Left ventricle myocardium inferior (tissue), 1 donor: Measurements from ENCODE around the gene IL2RA. TPM values are rescaled to one million over a fixed set of nuclear protein-coding genes. Genes with fewer than 3 reads are reported as not detected.
A peak's percentile ranks its signal among the peaks of the same experiment; 100 is the strongest.

Experiments used
- DNase-seq: peaks from one replicate; pipeline ENCODE4 v3.0.0-alpha.2; 2020
- H3K27ac ChIP-seq: fragments of 200-600 bp; replicated peaks from 2 replicates; pipeline ENCODE4 v1.8.0; 2021
- H3K27me3 ChIP-seq: fragments of 200-600 bp; 2 replicates; pipeline ENCODE4 v1.8.0; 2021; ENCODE audit warnings: low read depth
- H3K36me3 ChIP-seq: fragments of 200-600 bp; 2 replicates; pipeline ENCODE4 v1.8.0; 2021
- H3K4me1 ChIP-seq: fragments of 200-600 bp; 2 replicates; pipeline ENCODE4 v1.8.0; 2021
- H3K4me3 ChIP-seq: fragments of 200-600 bp; 2 replicates; pipeline ENCODE4 v1.8.0; 2021; ENCODE audit warnings: mild to moderate bottlenecking, moderate library complexity
- H3K9me3 ChIP-seq: fragments of 200-600 bp; replicated peaks from 2 replicates; pipeline ENCODE4 v1.8.0; 2021
- CTCF ChIP-seq: fragments of 200-600 bp; IDR thresholded peaks from 2 replicates; pipeline ENCODE4 v1.8.0; 2021; ENCODE audit warnings: antibody characterized with exemption, mild to moderate bottlenecking, borderline replicate concordance
- intact Hi-C: fragments of 100-400 bp; cut with micrococcal nuclease; formaldehyde crosslinking; loops from one replicate; pipeline ENCODE4 v1.11.0; 2022
- total RNA-seq: library from RNA; stranded (reverse); fragmentation: NEBNext Ultra II Directional; extraction: Animal tissue kit (Norgen Biotek cat#: 25700); gene quantifications from one replicate; pipeline ENCODE4 v1.2.1, GENCODE V29; 2021
- donor health status: DM: no; HTN: yes; CAD: no; lungs with severe emphysema.

The IL2RA gene
- total RNA-seq, 1 donor from 2014 or later, result 2.3 TPM

GRCh38 chr10:6033954-6034353 is 28.2 kb downstream of the IL2RA start:
- H3K9me3 ChIP-seq, result peaks cover 19% of the 10 kb centered on the region
- peaks cover 13% of the 10 kb centered on the region for H3K4me1 ChIP-seq
- H3K27ac ChIP-seq, result peak overlapping the region; percentile 45
- no peak for DNase-seq
- intact Hi-C loops, result no loop called here
- H3K4me3 ChIP-seq, result no peak overlapping the region
- no peak for TF ChIP-seq CTCF
- no peaks in the 10 kb centered on the region for H3K27me3 ChIP-seq
- H3K36me3 ChIP-seq, result no peaks in the 10 kb centered on the region

GRCh38 chr10:6030940-6031339 is 31.2 kb downstream of the IL2RA start:
- Histone ChIP-seq H3K4me3 (no peak overlapping the region), H3K27me3 (no peaks in the 10 kb centered on the region), H3K27ac (no peak overlapping the region), H3K9me3 (peaks cover 18% of the 10 kb centered on the region), H3K36me3 (no peaks in the 10 kb centered on the region), H3K4me1 (peaks cover 13% of the 10 kb centered on the region)
- intact Hi-C loops, result no loop called here
- no peak for DNase-seq
- no peak for TF ChIP-seq CTCF

GRCh38 chr10:6030217-6030616 is 31.9 kb downstream of the IL2RA start:
- intact Hi-C loops, result no loop called here
- no peak for DNase-seq
- H3K27ac ChIP-seq, result no peak overlapping the region
- H3K36me3 ChIP-seq, result no peaks in the 10 kb centered on the region
- H3K27me3 ChIP-seq, result no peaks in the 10 kb centered on the region
- H3K9me3 ChIP-seq, result peaks cover 18% of the 10 kb centered on the region
- no peak for TF ChIP-seq CTCF
- H3K4me1 ChIP-seq, result peaks cover 13% of the 10 kb centered on the region
- H3K4me3 ChIP-seq, result no peak overlapping the region

GRCh38 chr10:6027929-6028328 is 34.2 kb downstream of the IL2RA start:
- DNase-seq, result no peak

GRCh38 chr10:6025683-6026255 is 36.4 kb downstream of the IL2RA start:
- no peak for TF ChIP-seq CTCF
- Histone ChIP-seq H3K27ac (no peak overlapping the region), H3K4me3 (no peak overlapping the region), H3K4me1 (no peaks in the 10 kb centered on the region), H3K36me3 (no peaks in the 10 kb centered on the region), H3K9me3 (peaks cover 14% of the 10 kb centered on the region), H3K27me3 (no peaks in the 10 kb centered on the region)
- intact Hi-C loops, result no loop called here
- no peak for DNase-seq

More at GRCh38 chr10:6027929-6028328, 34.2 kb downstream of the IL2RA start:
- no peak for TF ChIP-seq CTCF
- no peak overlapping the region for H3K27ac ChIP-seq
- no peak overlapping the region for H3K4me3 ChIP-seq
- H3K27me3 ChIP-seq, result no peaks in the 10 kb centered on the region
- intact Hi-C loops, result no loop called here
- H3K9me3 ChIP-seq, result peaks cover 18% of the 10 kb centered on the region
- no peaks in the 10 kb centered on the region for H3K36me3 ChIP-seq
- H3K4me1 ChIP-seq, result no peaks in the 10 kb centered on the region
